ENCODE results near the gene CFAP119. TPM values are rescaled to one million over a fixed set of nuclear protein-coding genes. Genes with fewer than 3 reads are reported as not detected.

CFAP119 gene
- polyA plus RNA-seq, 4 donors = 2.2 to 12.2 (median 8.5) TPM

GRCh38 chr16:30762991-30763725, 1.3 kb upstream of the CFAP119 start:
- DNase-seq (ENCODE audit: low read depth in 4 of 4, low spot score in 3 of 4) = no peak

- DNase-seq (ENCODE audit: low read depth in 4 of 4, low spot score in 3 of 4) = peak in 1 of 4 donors; percentile 29
Measured at GRCh38 chr16:30761427-30761927, 385 bp downstream of the CFAP119 start.

DNA sequence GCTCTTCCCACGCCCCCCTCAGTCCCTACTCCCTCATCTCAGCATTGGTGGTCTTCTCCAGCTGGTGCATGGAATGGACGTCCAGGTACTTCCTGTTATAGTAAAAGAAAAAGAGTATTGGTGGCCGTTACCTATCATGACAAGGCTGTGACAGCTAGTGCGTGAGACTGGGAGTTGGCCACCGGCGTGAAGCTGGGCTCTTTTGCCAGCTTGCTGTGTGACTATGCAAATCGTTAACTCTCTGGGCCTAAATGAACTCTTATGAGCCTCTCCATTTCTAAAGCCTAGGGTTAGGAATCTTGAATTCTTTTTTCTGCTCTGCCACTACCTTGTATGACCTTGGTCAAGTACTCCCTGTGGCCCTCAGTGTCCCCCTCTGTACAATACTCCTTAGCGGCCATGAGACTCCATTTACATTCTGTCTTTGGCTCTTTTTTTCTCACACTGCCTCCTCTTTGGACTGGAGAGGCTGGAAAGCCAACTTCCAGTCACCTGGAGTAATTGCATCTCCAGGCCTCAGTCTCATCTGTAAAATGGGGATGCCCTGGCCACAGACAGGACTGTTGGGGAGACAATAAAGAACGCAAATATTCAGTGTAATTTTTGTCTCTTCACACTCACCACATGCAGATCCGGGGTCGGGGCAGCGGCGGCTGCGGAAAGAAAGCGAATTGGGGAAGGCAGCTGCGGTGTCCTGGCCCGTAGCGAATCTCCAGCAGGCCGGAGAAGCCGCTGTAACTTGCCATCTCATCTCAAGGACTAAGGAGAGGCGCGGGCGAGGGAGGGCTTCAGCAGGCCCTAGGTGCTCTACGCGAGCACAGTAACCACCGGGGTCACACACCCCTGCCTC, 1.1 kb downstream of the CFAP119 start:
- DNase-seq (ENCODE audit: low read depth in 4 of 4, low spot score in 3 of 4) = no peak

DNA sequence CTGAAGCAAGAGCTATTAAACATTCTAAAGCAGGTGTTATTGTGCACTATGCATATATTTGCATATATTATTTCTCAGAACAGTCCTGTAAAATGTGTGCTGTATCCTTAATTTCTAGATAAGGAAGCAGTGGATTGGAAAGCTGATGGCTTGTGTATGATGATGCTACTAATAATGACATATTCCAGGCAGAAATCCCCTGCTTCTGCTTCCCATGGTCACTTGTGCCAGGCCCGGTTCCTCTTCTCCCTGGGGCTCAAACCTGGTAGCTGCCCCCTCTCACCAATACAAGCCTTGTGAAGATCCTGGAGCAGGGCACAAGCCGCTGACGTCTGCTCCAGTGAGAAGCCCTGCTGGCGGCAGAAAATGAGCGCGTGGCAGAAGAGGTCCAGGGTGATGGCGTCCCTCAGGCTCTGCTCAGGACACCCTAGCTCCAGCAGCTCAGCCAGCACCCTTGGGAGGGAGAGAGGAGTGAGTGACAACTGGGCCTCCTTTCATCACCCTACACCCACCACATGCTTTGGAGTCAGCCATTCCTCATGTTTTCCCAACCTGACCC, 1.8 kb downstream of the CFAP119 start:
- DNase-seq (ENCODE audit: low read depth in 4 of 4, low spot score in 3 of 4) = no peak

GRCh38 chr16:30758988-30759491, 2.8 kb downstream of the CFAP119 start:
- DNase-seq (ENCODE audit: low read depth in 4 of 4, low spot score in 3 of 4) = no peak

DNA sequence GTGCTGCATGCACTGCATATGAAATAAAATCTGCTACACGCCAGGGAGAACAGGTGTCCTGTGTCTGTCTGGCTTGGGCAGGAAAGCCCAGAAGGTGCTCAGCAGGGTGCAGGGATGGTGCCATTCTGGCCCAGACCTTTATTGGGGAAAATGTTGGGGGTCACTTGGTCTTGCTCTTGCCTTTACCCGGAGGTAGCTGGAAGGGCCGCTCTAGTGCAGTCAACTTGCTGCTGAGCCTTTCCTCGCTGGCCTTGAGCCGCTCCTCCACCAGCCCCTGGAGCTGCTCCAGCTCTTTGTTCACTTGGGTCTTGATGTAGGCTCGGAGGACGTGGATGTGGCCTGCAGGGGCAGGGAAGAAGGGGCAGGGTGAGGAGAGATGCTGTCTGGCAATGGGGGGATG, 4.5 kb downstream of the CFAP119 start:
- no peak for DNase-seq (ENCODE audit: low read depth in 4 of 4, low spot score in 3 of 4)

DNA sequence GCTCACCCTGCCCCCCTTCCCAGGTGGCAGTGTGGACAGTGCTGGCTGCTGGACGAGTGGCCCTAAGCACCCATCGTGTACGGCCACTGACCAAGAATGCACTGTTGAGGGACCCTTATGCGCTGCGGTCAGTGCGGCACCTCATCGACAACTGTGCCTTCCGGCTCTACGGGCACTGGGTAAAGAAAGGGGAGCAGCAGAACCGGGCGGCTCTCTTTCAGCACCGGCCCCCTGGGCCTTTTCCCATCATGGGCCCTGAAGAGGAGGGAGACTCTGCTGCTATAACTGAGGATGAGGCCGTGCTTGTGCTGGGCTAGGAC, 5.1 kb downstream of the CFAP119 start:
- DNase-seq (ENCODE audit: low read depth in 4 of 4, low spot score in 3 of 4) = no peak

GRCh38 chr16:30755955-30756780, 5.7 kb downstream of the CFAP119 start:
- DNase-seq (ENCODE audit: low read depth in 4 of 4, low spot score in 3 of 4) = no peak

GRCh38 chr16:30753596-30753995, 8.3 kb downstream of the CFAP119 start:
- no peak for DNase-seq (ENCODE audit: low read depth in 4 of 4, low spot score in 3 of 4)

DNA sequence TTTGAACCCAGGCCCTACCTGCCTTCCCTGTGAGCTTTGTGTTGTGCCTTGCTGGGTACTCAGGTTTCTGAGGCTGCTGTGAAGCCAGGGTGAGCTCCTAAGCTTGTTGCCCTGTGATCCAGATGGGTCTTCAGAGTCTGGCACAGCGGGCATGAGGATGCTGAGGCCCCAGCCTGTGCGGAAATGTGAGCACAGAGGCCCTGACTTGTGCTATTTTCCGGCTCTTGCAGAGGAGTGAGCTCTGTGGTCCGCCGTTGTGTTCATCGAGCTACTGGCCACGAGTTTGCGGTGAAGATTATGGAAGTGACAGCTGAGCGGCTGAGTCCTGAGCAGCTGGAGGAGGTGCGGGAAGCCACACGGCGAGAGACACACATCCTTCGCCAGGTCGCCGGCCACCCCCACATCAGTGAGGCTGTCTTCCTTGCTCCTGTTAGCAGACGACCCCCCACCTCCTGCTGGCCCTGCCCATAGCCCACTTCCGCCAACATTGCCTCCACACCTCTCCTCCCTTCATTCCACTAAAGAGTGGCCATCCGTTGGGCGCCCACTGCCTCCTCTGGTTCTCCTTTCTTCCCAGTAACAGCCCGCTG, 10.9 kb downstream of the CFAP119 start:
- DNase-seq (ENCODE audit: low read depth in 4 of 4, low spot score in 3 of 4) = no peak

GRCh38 chr16:30750201-30750600, 11.7 kb downstream of the CFAP119 start:
- no peak for DNase-seq (ENCODE audit: low read depth in 4 of 4, low spot score in 3 of 4)

DNA sequence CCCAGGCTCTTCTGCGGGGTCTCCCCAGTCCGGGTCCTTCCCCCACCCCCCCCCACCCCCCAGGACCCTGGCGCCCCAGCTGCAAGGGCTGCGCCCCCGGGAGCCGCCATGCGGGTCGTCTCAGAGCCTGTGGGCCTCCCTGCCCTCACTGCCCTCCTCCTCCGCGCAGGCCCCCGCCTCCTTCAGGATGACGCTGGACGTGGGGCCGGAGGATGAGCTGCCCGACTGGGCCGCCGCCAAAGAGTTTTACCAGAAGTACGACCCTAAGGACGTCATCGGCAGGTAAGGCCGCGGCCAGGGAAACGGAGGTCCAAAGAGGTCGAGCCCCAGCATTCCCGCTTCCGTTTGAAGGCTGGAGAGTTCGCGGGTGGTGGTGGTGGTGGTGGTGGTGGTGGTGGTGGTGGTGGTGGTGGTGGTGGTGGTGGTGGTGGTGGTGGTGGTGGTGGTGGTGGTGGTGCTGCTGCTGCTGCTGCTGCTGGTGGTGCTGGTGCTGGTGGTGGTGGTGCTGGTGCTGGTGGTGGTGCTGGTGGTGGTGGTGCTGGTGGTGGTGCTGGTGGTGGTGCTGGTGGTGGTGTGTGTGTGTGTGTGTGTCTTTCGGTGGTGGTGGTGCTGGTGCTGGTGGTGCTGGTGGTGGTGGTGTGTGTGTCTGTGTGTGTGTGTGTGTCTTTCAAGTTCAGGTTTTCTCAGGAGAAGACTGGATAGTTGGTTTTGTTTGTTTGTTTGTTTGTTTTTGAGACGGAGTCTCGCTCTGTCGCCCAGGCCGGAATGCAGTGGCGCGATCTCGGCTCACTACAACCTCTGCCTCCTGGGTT, 13.0 kb downstream of the CFAP119 start:
- DNase-seq (ENCODE audit: low read depth in 4 of 4, low spot score in 3 of 4) = no peak

DNA sequence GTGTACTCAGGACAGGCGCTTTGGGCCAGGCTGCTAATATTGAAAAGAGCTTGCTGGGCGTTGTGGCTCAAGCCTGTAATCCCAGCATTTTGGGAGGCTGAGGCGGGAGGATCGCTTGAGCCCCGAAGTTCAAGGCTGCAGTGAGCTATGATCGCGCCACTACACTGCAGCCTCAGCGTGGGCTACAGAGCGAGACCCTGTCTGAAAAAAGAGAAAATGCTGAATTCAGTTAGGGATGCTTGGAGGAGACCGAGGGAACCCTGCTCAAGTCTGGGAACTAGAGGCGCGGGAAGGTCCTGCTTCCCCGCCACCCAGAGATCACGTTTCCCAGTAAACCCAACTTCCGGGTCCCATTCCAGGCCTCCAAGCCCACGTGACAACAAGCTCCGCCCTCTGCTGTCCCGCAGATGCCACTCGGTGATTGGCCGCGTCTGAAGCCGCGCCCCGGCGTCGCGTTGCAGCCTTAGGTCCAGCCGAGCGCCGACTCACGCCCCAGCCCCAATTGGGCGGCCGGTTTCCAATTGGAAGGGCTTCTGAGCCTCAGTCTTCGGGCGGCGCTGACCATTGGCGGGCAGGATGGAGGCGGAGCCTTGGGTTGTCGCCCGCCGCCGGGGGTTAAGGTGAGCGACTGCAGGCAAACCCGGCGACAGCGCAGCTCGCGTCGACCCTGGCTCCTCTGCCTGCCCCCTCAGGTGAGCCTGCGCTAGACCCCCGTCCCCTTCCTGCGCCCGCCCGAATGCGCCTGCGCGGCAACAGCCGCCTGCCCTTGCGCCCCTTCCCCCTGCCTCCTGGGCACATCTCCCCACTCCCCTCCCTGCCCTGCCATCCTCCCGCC, 13.8 kb downstream of the CFAP119 start, which contains the start of gene PHKG2:
Gene PHKG2, plus strand, starts transcription at position 627 of the 835 bp plus-strand sequence. CDS start 396 bp downstream, outside the sequence.
- peak; percentile 94 to 97 (median 96) for DNase-seq (ENCODE audit: low read depth in 4 of 4, low spot score in 3 of 4)

DNA sequence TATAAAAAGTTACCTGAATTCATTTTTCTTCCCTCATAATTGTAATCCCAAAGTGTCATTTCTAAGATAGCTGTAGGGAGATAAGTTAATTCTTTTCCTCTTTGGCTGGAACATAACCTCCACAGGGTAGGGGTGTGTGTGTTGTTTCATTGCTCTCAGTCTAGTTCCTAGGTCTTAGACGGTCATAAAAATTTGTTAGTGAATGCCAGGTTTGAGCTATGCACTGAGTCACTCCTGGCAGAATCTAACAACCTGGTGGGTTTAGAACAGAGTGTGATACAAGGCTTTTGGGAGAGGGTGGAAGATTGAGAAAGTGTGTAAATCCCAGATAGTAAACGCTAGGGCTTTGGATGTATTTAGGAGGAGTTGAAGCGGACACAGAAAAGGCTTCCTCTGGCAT, 14.5 kb downstream of the CFAP119 start:
- no peak for DNase-seq (ENCODE audit: low read depth in 4 of 4, low spot score in 3 of 4)

DNA sequence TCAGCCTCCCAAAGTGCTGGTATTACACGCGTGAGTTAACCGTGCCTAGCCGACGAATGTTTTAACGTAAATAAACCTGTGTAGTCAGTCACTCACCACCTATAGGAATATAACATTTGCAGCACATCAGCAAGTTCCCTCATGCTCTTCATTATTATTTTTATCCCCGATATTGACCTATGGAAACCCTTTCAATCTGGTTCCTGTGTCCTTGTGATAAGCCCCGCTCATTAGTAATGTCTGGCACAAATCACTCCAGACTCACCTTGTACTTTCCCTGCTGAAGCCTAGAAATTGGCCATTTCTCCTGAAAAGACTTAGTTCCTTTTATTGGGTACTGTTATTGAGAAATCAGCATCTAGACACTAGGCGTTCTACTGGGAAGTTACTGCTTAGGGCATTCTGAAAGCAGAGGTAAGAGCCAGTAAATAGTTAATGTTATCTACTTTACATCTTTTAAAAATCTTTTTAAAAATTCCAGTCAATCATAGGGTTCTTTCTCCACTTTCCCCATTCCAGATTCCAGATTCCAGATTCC, 15.2 kb downstream of the CFAP119 start:
- DNase-seq (ENCODE audit: low read depth in 4 of 4, low spot score in 3 of 4) = no peak

- no peak for DNase-seq (ENCODE audit: low read depth in 4 of 4, low spot score in 3 of 4)
Measured at GRCh38 chr16:30745082-30745481, 16.8 kb downstream of the CFAP119 start.

- no peak for DNase-seq (ENCODE audit: low read depth in 4 of 4, low spot score in 3 of 4)
Measured at GRCh38 chr16:30744183-30744582, 17.7 kb downstream of the CFAP119 start.

GRCh38 chr16:30743716-30744115, 18.1 kb downstream of the CFAP119 start:
- DNase-seq (ENCODE audit: low read depth in 4 of 4, low spot score in 3 of 4) = no peak

Measured in left renal pelvis (tissue), 4 donors.